GM10266 (cell line): ENCODE results near the gene RGS13.

ENCODE experiments used
- DNase-seq: peaks from one replicate; pipeline ENCODE4 v3.0.0; 2012; ENCODE audit errors: extremely low spot score
- TF ChIP-seq, protein P1 (sequence below): IDR thresholded peaks from 2 replicates; pipeline ENCODE4 v1.5.1; 2012; ENCODE audit warnings: mild to moderate bottlenecking, low read depth; ENCODE audit not compliant: control insufficient read depth, insufficient read depth; ENCODE audit errors: missing control alignments

The RGS13 gene, protein sequence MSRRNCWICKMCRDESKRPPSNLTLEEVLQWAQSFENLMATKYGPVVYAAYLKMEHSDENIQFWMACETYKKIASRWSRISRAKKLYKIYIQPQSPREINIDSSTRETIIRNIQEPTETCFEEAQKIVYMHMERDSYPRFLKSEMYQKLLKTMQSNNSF

DNA sequence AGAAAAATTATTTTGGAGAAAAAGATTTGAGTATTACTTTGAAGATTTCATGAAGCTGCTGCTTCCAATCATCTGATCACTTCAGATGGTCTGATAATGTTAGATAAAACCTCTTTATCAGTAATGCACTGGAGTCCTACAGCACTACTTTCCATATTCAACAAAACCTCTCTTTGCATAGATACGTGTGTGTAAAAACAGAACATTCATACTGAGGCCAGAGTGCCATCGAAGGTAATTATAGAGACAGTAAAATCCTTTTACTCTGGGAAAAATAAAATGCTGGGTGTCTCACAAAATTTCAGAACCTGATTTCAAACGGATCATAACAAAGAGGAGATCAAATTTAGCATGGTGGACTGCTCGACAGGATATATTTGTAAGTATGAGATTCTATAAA lies at the start of gene RGS13:
Gene RGS13, plus strand, starts transcription at position 209 of the 400 bp plus-strand sequence. CDS start 8,188 bp downstream, outside the sequence.
- TF ChIP-seq, protein P1, sequence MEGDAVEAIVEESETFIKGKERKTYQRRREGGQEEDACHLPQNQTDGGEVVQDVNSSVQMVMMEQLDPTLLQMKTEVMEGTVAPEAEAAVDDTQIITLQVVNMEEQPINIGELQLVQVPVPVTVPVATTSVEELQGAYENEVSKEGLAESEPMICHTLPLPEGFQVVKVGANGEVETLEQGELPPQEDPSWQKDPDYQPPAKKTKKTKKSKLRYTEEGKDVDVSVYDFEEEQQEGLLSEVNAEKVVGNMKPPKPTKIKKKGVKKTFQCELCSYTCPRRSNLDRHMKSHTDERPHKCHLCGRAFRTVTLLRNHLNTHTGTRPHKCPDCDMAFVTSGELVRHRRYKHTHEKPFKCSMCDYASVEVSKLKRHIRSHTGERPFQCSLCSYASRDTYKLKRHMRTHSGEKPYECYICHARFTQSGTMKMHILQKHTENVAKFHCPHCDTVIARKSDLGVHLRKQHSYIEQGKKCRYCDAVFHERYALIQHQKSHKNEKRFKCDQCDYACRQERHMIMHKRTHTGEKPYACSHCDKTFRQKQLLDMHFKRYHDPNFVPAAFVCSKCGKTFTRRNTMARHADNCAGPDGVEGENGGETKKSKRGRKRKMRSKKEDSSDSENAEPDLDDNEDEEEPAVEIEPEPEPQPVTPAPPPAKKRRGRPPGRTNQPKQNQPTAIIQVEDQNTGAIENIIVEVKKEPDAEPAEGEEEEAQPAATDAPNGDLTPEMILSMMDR, result no peak
- DNase-seq, result no peak

DNA sequence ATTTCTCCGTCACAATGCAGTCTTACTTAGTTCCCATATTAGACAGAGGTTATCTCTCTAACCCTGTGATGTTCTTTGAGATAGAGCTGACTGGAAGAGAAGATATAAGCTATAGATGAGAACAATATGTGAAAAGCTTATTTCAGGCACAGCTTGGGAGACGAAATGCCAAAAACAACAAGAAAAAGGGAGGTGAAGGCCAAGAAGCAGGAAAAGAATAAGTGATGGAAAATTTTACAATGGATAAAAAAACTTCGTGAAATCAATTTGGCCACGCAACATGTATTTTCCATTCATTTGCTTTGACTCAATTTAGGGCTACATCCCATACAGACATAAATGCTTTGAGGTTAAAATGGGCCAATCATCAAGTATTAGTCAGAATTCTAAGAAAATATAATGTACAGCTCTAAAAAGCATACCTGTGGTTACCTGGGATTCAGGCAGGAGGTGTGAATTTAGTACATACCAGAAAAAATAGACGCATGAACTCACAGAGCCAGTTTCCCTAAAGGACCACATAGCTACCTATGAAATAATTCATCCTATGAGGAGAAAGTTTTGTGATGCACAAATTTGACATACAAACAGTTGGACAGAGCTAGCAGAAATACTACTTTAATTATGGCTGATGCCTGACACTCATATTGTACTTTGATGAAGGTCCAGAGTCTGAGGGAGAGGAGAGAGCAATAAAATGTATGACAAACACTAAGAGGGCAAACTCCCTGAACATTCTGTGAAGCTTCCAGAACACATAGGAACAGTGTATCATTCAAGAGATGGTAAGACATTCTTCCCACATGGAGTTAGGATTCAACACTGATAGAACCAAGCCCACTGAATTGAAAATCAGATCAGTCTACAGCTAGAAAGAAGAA lies 48.3 kb upstream of the RGS13 start:
- DNase-seq, result no peak
- TF ChIP-seq, protein P1, result no peak

DNA sequence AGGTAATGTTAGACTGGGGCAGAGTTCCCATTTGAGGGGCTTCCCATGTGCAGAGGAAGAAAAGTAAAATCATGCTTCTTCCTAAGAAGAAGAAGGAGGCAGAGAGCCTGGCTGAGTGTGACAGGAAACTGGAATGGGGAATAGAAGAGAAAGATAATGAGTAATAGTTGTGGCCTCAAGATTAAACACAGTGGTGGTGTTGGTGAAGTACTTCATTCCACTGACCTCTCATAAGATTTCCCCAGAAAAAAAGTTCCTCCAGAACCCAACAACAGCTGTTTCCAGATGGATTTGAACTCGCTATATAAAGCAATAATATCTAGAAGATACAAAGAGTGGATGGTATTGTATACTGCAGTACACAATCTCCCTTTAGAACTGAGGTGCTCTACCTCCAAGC lies 47.4 kb upstream of the RGS13 start:
- TF ChIP-seq, protein P1, result no peak
- no peak for DNase-seq

DNA sequence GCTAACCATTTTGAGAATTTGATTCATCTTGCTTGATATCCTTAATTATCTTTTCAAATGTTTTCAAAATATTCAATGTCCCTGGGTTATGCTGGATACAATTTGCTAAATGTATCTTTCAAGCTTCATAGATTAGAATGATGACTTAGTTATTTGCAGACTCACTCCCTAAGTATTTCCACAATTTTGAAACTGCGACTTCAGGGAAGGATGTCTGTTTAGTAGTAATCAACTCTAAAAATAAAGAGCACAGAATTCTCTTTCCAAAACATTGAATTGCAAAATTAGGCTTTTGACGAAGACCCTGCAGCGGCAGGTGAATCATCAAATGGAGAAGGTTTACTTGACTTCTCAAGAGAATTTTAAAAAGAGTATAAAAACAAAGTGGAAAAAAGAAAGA lies 46.1 kb upstream of the RGS13 start:
- TF ChIP-seq, protein P1, result no peak
- DNase-seq, result no peak

DNA sequence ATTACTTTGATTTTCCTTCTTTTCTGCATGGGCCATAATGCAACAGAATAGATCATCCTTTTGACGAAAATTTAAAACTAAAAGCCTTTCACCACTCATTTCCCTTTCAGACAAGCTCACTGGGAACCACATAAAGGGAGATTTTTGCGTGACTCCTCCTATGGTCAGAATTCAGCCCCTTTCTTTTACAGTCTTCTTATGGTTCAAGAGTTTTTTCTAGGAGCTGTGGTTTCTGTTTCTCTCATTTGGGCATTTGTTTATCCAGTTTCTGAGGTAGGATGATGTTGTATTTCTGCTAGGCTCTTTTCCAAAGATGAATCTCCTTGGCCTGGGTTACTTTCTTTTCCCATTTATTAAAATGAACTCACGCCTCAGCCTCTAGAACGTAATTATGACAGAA lies 43.4 kb upstream of the RGS13 start:
- TF ChIP-seq, protein P1, result no peak

DNA sequence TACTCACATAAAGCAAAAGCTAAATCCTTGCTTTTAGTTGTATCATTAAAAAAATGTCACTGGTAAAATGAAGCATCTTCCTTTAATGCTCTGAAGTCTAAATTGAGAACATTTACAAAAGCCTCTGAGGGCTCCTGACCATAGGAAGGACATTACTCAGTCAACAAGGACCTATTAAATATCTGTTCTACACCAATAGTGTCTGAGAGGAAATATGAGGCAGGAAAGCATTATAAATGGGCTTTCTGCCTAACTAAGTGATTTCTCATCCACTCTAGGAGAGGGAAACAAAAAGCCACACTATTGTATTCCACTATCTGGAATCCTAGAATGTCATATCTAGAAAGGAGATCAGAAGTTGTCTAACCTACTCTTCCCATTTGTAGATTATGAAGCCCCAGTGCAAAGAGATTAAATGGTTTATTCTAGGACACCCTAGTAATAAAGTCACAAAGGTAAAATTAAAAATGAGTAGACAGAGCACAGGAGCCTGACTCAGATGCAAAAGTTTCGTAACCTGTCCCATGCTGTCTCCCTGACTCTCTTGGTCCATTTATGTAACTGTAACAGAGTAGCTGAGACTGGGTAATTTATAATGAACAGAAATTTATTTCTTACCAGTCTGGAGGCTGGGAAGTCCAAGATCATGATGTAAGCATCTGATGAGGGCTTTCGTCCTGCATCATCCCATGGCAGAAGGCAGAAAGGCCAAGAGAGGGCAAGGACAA lies 42.8 kb upstream of the RGS13 start:
- TF ChIP-seq, protein P1, result no peak
- no peak for DNase-seq

More for the DNA sequence above, 43.4 kb upstream of the RGS13 start:
- no peak for DNase-seq
